ENCODE measurements around the gene SPINK2. TPM values are rescaled to one million over a fixed set of nuclear protein-coding genes. Genes with fewer than 3 reads are reported as not detected.

Gene SPINK2
- total RNA-seq, 8 experiments from 2014 or later: 0.81 to 3.4 TPM; not detected in 6

GRCh38 chr4:56790691-56791091 is 30.8 kb downstream of the SPINK2 start:
- in situ Hi-C loops (cut with MboI; ENCODE audit: low pct_unique_long_range_greater_than_20kb in 2 of 9, low sequenced_read_pairs in 9 of 9, unreplicated experiment in 9 of 9): loop anchor here in 1 of 9 experiments (25.0 kb wide), 1 partner anchor 203 kb away; no protein-coding TSS in a partner anchor
- no peaks in the 10 kb centered on the region for H3K4me1 ChIP-seq (replicated peaks in 1 of 2)
- 0 to 86% (median 20%) methylated on average over 1 of the region's 1 CpG; no CpG with 5 or more reads in 5 of the 10 experiments for WGBS, 10 experiments

GRCh38 chr4:56788081-56788480 is 33.4 kb downstream of the SPINK2 start:
- 30 to 100% (median 90%) methylated on average over 2 to 7 of the region's 7 CpGs; no CpG with 5 or more reads in 5 of the 10 experiments for WGBS, 10 experiments
- in situ Hi-C loops (cut with MboI; ENCODE audit: low pct_unique_long_range_greater_than_20kb in 2 of 9, low sequenced_read_pairs in 9 of 9, unreplicated experiment in 9 of 9): loop anchor here in 1 of 9 experiments (25.0 kb wide), 1 partner anchor 201 kb away; no protein-coding TSS in a partner anchor
- Histone ChIP-seq H3K27ac (no peak overlapping the region), H3K4me3 (no peak overlapping the region), H3K4me1 (replicated peaks in 1 of 2) (no peaks in the 10 kb centered on the region)
- no peak for ATAC-seq (replicated peaks in 6 of 8)

More at GRCh38 chr4:56790691-56791091, 30.8 kb downstream of the SPINK2 start:
- Histone ChIP-seq H3K4me3 (no peak overlapping the region), H3K27ac (no peak overlapping the region)
- ATAC-seq (replicated peaks in 6 of 8): no peak

- Histone ChIP-seq H3K27ac (no peak overlapping the region), H3K4me1 (replicated peaks in 1 of 2) (no peaks in the 10 kb centered on the region), H3K4me3 (no peak overlapping the region)
- ATAC-seq (replicated peaks in 6 of 8): peak in 5 of 8 experiments; percentile 7 to 24 (median 17)
- 4 to 100% (median 60%) methylated on average over 1 to 5 of the region's 6 CpGs; no CpG with 5 or more reads in 3 of the 10 experiments for WGBS, 10 experiments
- in situ Hi-C loops (cut with MboI; ENCODE audit: low pct_unique_long_range_greater_than_20kb in 2 of 9, low sequenced_read_pairs in 9 of 9, unreplicated experiment in 9 of 9): loop anchor here in 1 of 9 experiments (25.0 kb wide), 1 partner anchor 200 kb away; no protein-coding TSS in a partner anchor
Measured at GRCh38 chr4:56787380-56787779, 34.1 kb downstream of the SPINK2 start.

- H3K4me3 ChIP-seq: no peak overlapping the region
- no peaks in the 10 kb centered on the region for H3K4me1 ChIP-seq (replicated peaks in 1 of 2)
- WGBS, 10 experiments: 0 to 60% (median 0%) methylated on average over 1 to 6 of the region's 9 CpGs; no CpG with 5 or more reads in 5 of the 10 experiments
- peak; percentile 41 to 97 (median 55) for ATAC-seq (replicated peaks in 6 of 8)
- in situ Hi-C loops (cut with MboI; ENCODE audit: low pct_unique_long_range_greater_than_20kb in 2 of 9, low sequenced_read_pairs in 9 of 9, unreplicated experiment in 9 of 9): loop anchor here in 1 of 9 experiments (25.0 kb wide), 1 partner anchor 200 kb away; no protein-coding TSS in a partner anchor
- no peak overlapping the region for H3K27ac ChIP-seq
Measured at GRCh38 chr4:56786955-56787354, 34.5 kb downstream of the SPINK2 start.

GRCh38 chr4:56783986-56784385 is 37.5 kb downstream of the SPINK2 start:
- WGBS, 10 experiments: 0 to 90% (median 46%) methylated on average over 1 to 5 of the region's 5 CpGs; no CpG with 5 or more reads in 4 of the 10 experiments
- in situ Hi-C loops (cut with MboI; ENCODE audit: low pct_unique_long_range_greater_than_20kb in 2 of 9, low sequenced_read_pairs in 9 of 9, unreplicated experiment in 9 of 9): loop anchor here in 1 of 9 experiments (25.0 kb wide), 1 partner anchor 197 kb away; no protein-coding TSS in a partner anchor
- H3K4me3 ChIP-seq: no peak overlapping the region
- no peak for ATAC-seq (replicated peaks in 6 of 8)
- H3K27ac ChIP-seq: no peak overlapping the region
- no peaks in the 10 kb centered on the region for H3K4me1 ChIP-seq (replicated peaks in 1 of 2)

GRCh38 chr4:56782019-56782418 is 39.5 kb downstream of the SPINK2 start:
- Histone ChIP-seq H3K4me1 (replicated peaks in 1 of 2) (no peaks in the 10 kb centered on the region), H3K4me3 (no peak overlapping the region), H3K27ac (no peak overlapping the region)
- no peak for ATAC-seq (replicated peaks in 6 of 8)
- in situ Hi-C loops (cut with MboI; ENCODE audit: low pct_unique_long_range_greater_than_20kb in 2 of 9, low sequenced_read_pairs in 9 of 9, unreplicated experiment in 9 of 9): loop anchor here in 1 of 9 experiments (25.0 kb wide), 1 partner anchor 195 kb away; no protein-coding TSS in a partner anchor
- WGBS, 10 experiments: 33 to 97% (median 89%) methylated on average over 2 to 8 of the region's 8 CpGs; no CpG with 5 or more reads in 2 of the 10 experiments

- H3K4me1 ChIP-seq (replicated peaks in 1 of 2): no peaks in the 10 kb centered on the region
- no peak for ATAC-seq (replicated peaks in 6 of 8)
- no peak overlapping the region for H3K4me3 ChIP-seq
- WGBS, 10 experiments: 57 to 100% (median 93%) methylated on average over 1 of the region's 1 CpG; no CpG with 5 or more reads in 6 of the 10 experiments
- in situ Hi-C loops (cut with MboI; ENCODE audit: low pct_unique_long_range_greater_than_20kb in 2 of 9, low sequenced_read_pairs in 9 of 9, unreplicated experiment in 9 of 9): no loop called here
- H3K27ac ChIP-seq: no peak overlapping the region
Measured at GRCh38 chr4:56773346-56773745, 48.2 kb downstream of the SPINK2 start.

- Histone ChIP-seq H3K4me1 (replicated peaks in 1 of 2) (no peaks in the 10 kb centered on the region), H3K27ac (no peak overlapping the region), H3K4me3 (no peak overlapping the region)
- 14 to 80% (median 67%) methylated on average over 1 to 2 of the region's 2 CpGs; no CpG with 5 or more reads in 5 of the 10 experiments for WGBS, 10 experiments
- ATAC-seq (replicated peaks in 6 of 8): no peak
- in situ Hi-C loops (cut with MboI; ENCODE audit: low pct_unique_long_range_greater_than_20kb in 2 of 9, low sequenced_read_pairs in 9 of 9, unreplicated experiment in 9 of 9): no loop called here
Measured at GRCh38 chr4:56772134-56772533, 49.4 kb downstream of the SPINK2 start.

GRCh38 chr4:56768763-56769162 is 52.7 kb downstream of the SPINK2 start:
- peak in 6 of 8 experiments; percentile 29 to 84 (median 53) for ATAC-seq (replicated peaks in 6 of 8)

GRCh38 chr4:56768316-56768715 is 53.2 kb downstream of the SPINK2 start:
- no peak overlapping the region for H3K27ac ChIP-seq
- in situ Hi-C loops (cut with MboI; ENCODE audit: low pct_unique_long_range_greater_than_20kb in 2 of 9, low sequenced_read_pairs in 9 of 9, unreplicated experiment in 9 of 9): no loop called here
- 17 to 67% (median 40%) methylated on average over 1 to 3 of the region's 3 CpGs; no CpG with 5 or more reads in 4 of the 10 experiments for WGBS, 10 experiments
- no peaks in the 10 kb centered on the region for H3K4me1 ChIP-seq (replicated peaks in 1 of 2)
- H3K4me3 ChIP-seq: no peak overlapping the region
- peak in 3 of 8 experiments; percentile 9 to 39 (median 24) for ATAC-seq (replicated peaks in 6 of 8)

More at GRCh38 chr4:56768763-56769162, 52.7 kb downstream of the SPINK2 start:
- in situ Hi-C loops (cut with MboI; ENCODE audit: low pct_unique_long_range_greater_than_20kb in 2 of 9, low sequenced_read_pairs in 9 of 9, unreplicated experiment in 9 of 9): no loop called here
- WGBS, 10 experiments: 0 to 50% (median 32%) methylated on average over 1 to 4 of the region's 4 CpGs; no CpG with 5 or more reads in 2 of the 10 experiments
- Histone ChIP-seq H3K4me1 (replicated peaks in 1 of 2) (no peaks in the 10 kb centered on the region), H3K27ac (no peak overlapping the region), H3K4me3 (no peak overlapping the region)

GRCh38 chr4:56767567-56767966 is 53.9 kb downstream of the SPINK2 start:
- in situ Hi-C loops (cut with MboI; ENCODE audit: low pct_unique_long_range_greater_than_20kb in 2 of 9, low sequenced_read_pairs in 9 of 9, unreplicated experiment in 9 of 9): no loop called here
- no peak overlapping the region for H3K27ac ChIP-seq
- ATAC-seq (replicated peaks in 6 of 8): no peak
- H3K4me3 ChIP-seq: no peak overlapping the region
- H3K4me1 ChIP-seq (replicated peaks in 1 of 2): no peaks in the 10 kb centered on the region

- Histone ChIP-seq H3K27ac (no peak overlapping the region), H3K4me1 (replicated peaks in 1 of 2) (no peaks in the 10 kb centered on the region), H3K4me3 (no peak overlapping the region)
- in situ Hi-C loops (cut with MboI; ENCODE audit: low pct_unique_long_range_greater_than_20kb in 2 of 9, low sequenced_read_pairs in 9 of 9, unreplicated experiment in 9 of 9): no loop called here
- WGBS, 10 experiments: 37 to 100% (median 88%) methylated on average over 1 to 5 of the region's 5 CpGs; no CpG with 5 or more reads in 5 of the 10 experiments
- peak in 7 of 8 experiments; percentile 25 to 81 (median 45) for ATAC-seq (replicated peaks in 6 of 8)
Measured at GRCh38 chr4:56764775-56765174, 56.7 kb downstream of the SPINK2 start.

GRCh38 chr4:56764223-56764622 is 57.3 kb downstream of the SPINK2 start:
- in situ Hi-C loops (cut with MboI; ENCODE audit: low pct_unique_long_range_greater_than_20kb in 2 of 9, low sequenced_read_pairs in 9 of 9, unreplicated experiment in 9 of 9): no loop called here
- no peak overlapping the region for H3K4me3 ChIP-seq
- no peak overlapping the region for H3K27ac ChIP-seq
- ATAC-seq (replicated peaks in 6 of 8): peak in 3 of 8 experiments; percentile 12 to 63 (median 39)
- 0 to 70% (median 40%) methylated on average over 1 of the region's 1 CpG; no CpG with 5 or more reads in 5 of the 10 experiments for WGBS, 10 experiments
- no peaks in the 10 kb centered on the region for H3K4me1 ChIP-seq (replicated peaks in 1 of 2)
